ENCODE data around the gene CNTNAP5.

The CNTNAP5 gene

GRCh38 chr2:124136110-124136509 lies 111.0 kb downstream of the CNTNAP5 start:
- no peak overlapping the region for H2AFZ ChIP-seq (ENCODE audit: low read depth, low read length)
- no peaks in the 10 kb centered on the region for H3K36me3 ChIP-seq (ENCODE audit: insufficient read depth, low read length)
- H3K4me3 ChIP-seq (ENCODE audit: low read length) = no peak overlapping the region
- H3K9me3 ChIP-seq (ENCODE audit: low read length) = no peaks in the 10 kb centered on the region
- no peaks in the 10 kb centered on the region for H3K27me3 ChIP-seq (ENCODE audit: insufficient read depth, low read length)
- no peaks in the 10 kb centered on the region for H3K4me1 ChIP-seq (ENCODE audit: insufficient read depth, low read length)

GRCh38 chr2:124138076-124138475 lies 113.0 kb downstream of the CNTNAP5 start:
- no peaks in the 10 kb centered on the region for H3K9me3 ChIP-seq (ENCODE audit: low read length)
- no peaks in the 10 kb centered on the region for H3K4me1 ChIP-seq (ENCODE audit: insufficient read depth, low read length)
- H3K4me3 ChIP-seq (ENCODE audit: low read length) = no peak overlapping the region
- no peak overlapping the region for H2AFZ ChIP-seq (ENCODE audit: low read depth, low read length)
- H3K27me3 ChIP-seq (ENCODE audit: insufficient read depth, low read length) = no peaks in the 10 kb centered on the region
- no peaks in the 10 kb centered on the region for H3K36me3 ChIP-seq (ENCODE audit: insufficient read depth, low read length)

- no peaks in the 10 kb centered on the region for H3K27me3 ChIP-seq (ENCODE audit: insufficient read depth, low read length)
- no peaks in the 10 kb centered on the region for H3K9me3 ChIP-seq (ENCODE audit: low read length)
- no peak overlapping the region for H2AFZ ChIP-seq (ENCODE audit: low read depth, low read length)
- H3K4me1 ChIP-seq (ENCODE audit: insufficient read depth, low read length) = no peaks in the 10 kb centered on the region
- no peak overlapping the region for H3K4me3 ChIP-seq (ENCODE audit: low read length)
- no peaks in the 10 kb centered on the region for H3K36me3 ChIP-seq (ENCODE audit: insufficient read depth, low read length)
Measured at GRCh38 chr2:124145982-124146381, 120.9 kb downstream of the CNTNAP5 start.

GRCh38 chr2:124147552-124147951 lies 122.5 kb downstream of the CNTNAP5 start:
- H2AFZ ChIP-seq (ENCODE audit: low read depth, low read length) = no peak overlapping the region
- no peaks in the 10 kb centered on the region for H3K9me3 ChIP-seq (ENCODE audit: low read length)
- H3K4me1 ChIP-seq (ENCODE audit: insufficient read depth, low read length) = no peaks in the 10 kb centered on the region
- H3K27me3 ChIP-seq (ENCODE audit: insufficient read depth, low read length) = no peaks in the 10 kb centered on the region
- no peak overlapping the region for H3K4me3 ChIP-seq (ENCODE audit: low read length)
- H3K36me3 ChIP-seq (ENCODE audit: insufficient read depth, low read length) = no peaks in the 10 kb centered on the region

GRCh38 chr2:124149571-124149970 lies 124.5 kb downstream of the CNTNAP5 start:
- no peak overlapping the region for H2AFZ ChIP-seq (ENCODE audit: low read depth, low read length)
- no peaks in the 10 kb centered on the region for H3K4me1 ChIP-seq (ENCODE audit: insufficient read depth, low read length)
- no peaks in the 10 kb centered on the region for H3K27me3 ChIP-seq (ENCODE audit: insufficient read depth, low read length)
- no peaks in the 10 kb centered on the region for H3K9me3 ChIP-seq (ENCODE audit: low read length)
- no peaks in the 10 kb centered on the region for H3K36me3 ChIP-seq (ENCODE audit: insufficient read depth, low read length)
- no peak overlapping the region for H3K4me3 ChIP-seq (ENCODE audit: low read length)

GRCh38 chr2:124151691-124152090 lies 126.6 kb downstream of the CNTNAP5 start:
- H3K4me3 ChIP-seq (ENCODE audit: low read length) = no peak overlapping the region
- no peak overlapping the region for H2AFZ ChIP-seq (ENCODE audit: low read depth, low read length)
- H3K4me1 ChIP-seq (ENCODE audit: insufficient read depth, low read length) = no peaks in the 10 kb centered on the region
- H3K9me3 ChIP-seq (ENCODE audit: low read length) = no peaks in the 10 kb centered on the region
- no peaks in the 10 kb centered on the region for H3K36me3 ChIP-seq (ENCODE audit: insufficient read depth, low read length)
- H3K27me3 ChIP-seq (ENCODE audit: insufficient read depth, low read length) = no peaks in the 10 kb centered on the region

- Histone ChIP-seq H3K36me3 (ENCODE audit: insufficient read depth, low read length) (no peaks in the 10 kb centered on the region), H3K4me1 (ENCODE audit: insufficient read depth, low read length) (no peaks in the 10 kb centered on the region), H2AFZ (ENCODE audit: low read depth, low read length) (no peak overlapping the region), H3K9me3 (ENCODE audit: low read length) (no peaks in the 10 kb centered on the region), H3K27me3 (ENCODE audit: insufficient read depth, low read length) (no peaks in the 10 kb centered on the region), H3K4me3 (ENCODE audit: low read length) (no peak overlapping the region)
Measured at GRCh38 chr2:124153713-124154112, 128.6 kb downstream of the CNTNAP5 start.

- Histone ChIP-seq H3K4me3 (ENCODE audit: low read length) (no peak overlapping the region), H3K36me3 (ENCODE audit: insufficient read depth, low read length) (no peaks in the 10 kb centered on the region), H3K4me1 (ENCODE audit: insufficient read depth, low read length) (no peaks in the 10 kb centered on the region), H3K9me3 (ENCODE audit: low read length) (no peaks in the 10 kb centered on the region), H2AFZ (ENCODE audit: low read depth, low read length) (no peak overlapping the region), H3K27me3 (ENCODE audit: insufficient read depth, low read length) (no peaks in the 10 kb centered on the region)
Measured at GRCh38 chr2:124159166-124159565, 134.1 kb downstream of the CNTNAP5 start.

- Histone ChIP-seq H2AFZ (ENCODE audit: low read depth, low read length) (no peak overlapping the region), H3K9me3 (ENCODE audit: low read length) (no peaks in the 10 kb centered on the region), H3K27me3 (ENCODE audit: insufficient read depth, low read length) (no peaks in the 10 kb centered on the region), H3K36me3 (ENCODE audit: insufficient read depth, low read length) (no peaks in the 10 kb centered on the region), H3K4me1 (ENCODE audit: insufficient read depth, low read length) (no peaks in the 10 kb centered on the region), H3K4me3 (ENCODE audit: low read length) (no peak overlapping the region)
Measured at GRCh38 chr2:124161542-124161941, 136.5 kb downstream of the CNTNAP5 start.

- H3K4me1 ChIP-seq (ENCODE audit: insufficient read depth, low read length) = no peaks in the 10 kb centered on the region
- H3K4me3 ChIP-seq (ENCODE audit: low read length) = no peak overlapping the region
- H3K9me3 ChIP-seq (ENCODE audit: low read length) = no peaks in the 10 kb centered on the region
- H2AFZ ChIP-seq (ENCODE audit: low read depth, low read length) = no peak overlapping the region
- no peaks in the 10 kb centered on the region for H3K36me3 ChIP-seq (ENCODE audit: insufficient read depth, low read length)
- H3K27me3 ChIP-seq (ENCODE audit: insufficient read depth, low read length) = no peaks in the 10 kb centered on the region
Measured at GRCh38 chr2:124162256-124162655, 137.2 kb downstream of the CNTNAP5 start.

- Histone ChIP-seq H2AFZ (ENCODE audit: low read depth, low read length) (no peak overlapping the region), H3K4me1 (ENCODE audit: insufficient read depth, low read length) (no peaks in the 10 kb centered on the region), H3K4me3 (ENCODE audit: low read length) (no peak overlapping the region), H3K36me3 (ENCODE audit: insufficient read depth, low read length) (no peaks in the 10 kb centered on the region), H3K27me3 (ENCODE audit: insufficient read depth, low read length) (no peaks in the 10 kb centered on the region), H3K9me3 (ENCODE audit: low read length) (no peaks in the 10 kb centered on the region)
Measured at GRCh38 chr2:124163840-124164239, 138.8 kb downstream of the CNTNAP5 start.

- Histone ChIP-seq H3K36me3 (ENCODE audit: insufficient read depth, low read length) (no peaks in the 10 kb centered on the region), H3K4me1 (ENCODE audit: insufficient read depth, low read length) (no peaks in the 10 kb centered on the region), H3K9me3 (ENCODE audit: low read length) (no peaks in the 10 kb centered on the region), H2AFZ (ENCODE audit: low read depth, low read length) (no peak overlapping the region), H3K27me3 (ENCODE audit: insufficient read depth, low read length) (no peaks in the 10 kb centered on the region), H3K4me3 (ENCODE audit: low read length) (no peak overlapping the region)
Measured at GRCh38 chr2:124165698-124166097, 140.6 kb downstream of the CNTNAP5 start.

- Histone ChIP-seq H3K4me3 (ENCODE audit: low read length) (no peak overlapping the region), H3K9me3 (ENCODE audit: low read length) (no peaks in the 10 kb centered on the region), H3K27me3 (ENCODE audit: insufficient read depth, low read length) (no peaks in the 10 kb centered on the region), H3K36me3 (ENCODE audit: insufficient read depth, low read length) (no peaks in the 10 kb centered on the region), H3K4me1 (ENCODE audit: insufficient read depth, low read length) (no peaks in the 10 kb centered on the region), H2AFZ (ENCODE audit: low read depth, low read length) (no peak overlapping the region)
Measured at GRCh38 chr2:124171472-124172063, 146.5 kb downstream of the CNTNAP5 start.

GRCh38 chr2:124178719-124179118 lies 153.6 kb downstream of the CNTNAP5 start:
- no peak overlapping the region for H2AFZ ChIP-seq (ENCODE audit: low read depth, low read length)
- no peaks in the 10 kb centered on the region for H3K27me3 ChIP-seq (ENCODE audit: insufficient read depth, low read length)
- H3K9me3 ChIP-seq (ENCODE audit: low read length) = no peaks in the 10 kb centered on the region
- H3K4me1 ChIP-seq (ENCODE audit: insufficient read depth, low read length) = no peaks in the 10 kb centered on the region
- H3K4me3 ChIP-seq (ENCODE audit: low read length) = no peak overlapping the region
- no peaks in the 10 kb centered on the region for H3K36me3 ChIP-seq (ENCODE audit: insufficient read depth, low read length)
